H1 (cell line): ENCODE data around the gene CELF4. TPM values are rescaled to one million over a fixed set of nuclear protein-coding genes. Genes with fewer than 3 reads are reported as not detected.

ENCODE experiments used
- CTCF ChIA-PET: fragments of 300-600 bp; sonication (Branson Sonifier 250); formaldehyde crosslinking; loops from one replicate; lab custom pipeline; 2021; ENCODE audit not compliant: partially characterized antibody; lab: Charles Lee
- POLR2A ChIA-PET: fragments of 300-600 bp; sonication (Branson Sonifier 250); formaldehyde crosslinking; loops from one replicate; lab custom pipeline; 2021; ENCODE audit warnings: inconsistent platforms; ENCODE audit not compliant: partially characterized antibody; lab: Charles Lee
- DNase-seq, 2 experiments: peaks; one replicate each; pipeline versions ENCODE4 v3.0.0 to v3.0.0-alpha.2; 2010 to 2022; ENCODE audit warnings: low spot score in 2 of 2, low read depth in 1 of 2, mixed read lengths in 1 of 2
- FAIRE-seq: peaks from 2 replicates; lab custom pipeline; 2011; peaks lifted over from hg19 to GRCh38; lab: Jason Lieb, UNC
- H2AFZ ChIP-seq: 2 replicates; pipeline ENCODE4 v1.8.1; 2012; ENCODE audit warnings: low read length, inconsistent platforms
- H2AK5ac ChIP-seq: 2 replicates; pipeline ENCODE4 v1.6.1; 2013; ENCODE audit warnings: low read depth, low read length
- H2BK120ac ChIP-seq: replicated peaks from 2 replicates; pipeline ENCODE3; 2013; ENCODE audit warnings: low read depth, low read length, inconsistent platforms
- H2BK12ac ChIP-seq: 2 replicates; pipeline ENCODE4 v1.6.1; 2013; ENCODE audit warnings: low read depth, low read length
- H2BK15ac ChIP-seq: 2 replicates; pipeline ENCODE4 v1.6.1; 2013; ENCODE audit warnings: low read length
- H2BK20ac ChIP-seq: 2 replicates; pipeline ENCODE4 v1.6.1; 2013; ENCODE audit warnings: low read length
- H2BK5ac ChIP-seq: 2 replicates; pipeline ENCODE4 v1.6.1; 2013; ENCODE audit warnings: low read depth, low read length
- H3K14ac ChIP-seq: 2 replicates; pipeline ENCODE4 v1.6.1; 2013; ENCODE audit warnings: inconsistent platforms; ENCODE audit not compliant: insufficient read length
- H3K18ac ChIP-seq: 2 replicates; pipeline ENCODE4 v1.6.1; 2013; ENCODE audit warnings: low read length; ENCODE audit errors: extremely low read depth
- H3K23ac ChIP-seq: 2 replicates; pipeline ENCODE4 v1.6.1; 2013; ENCODE audit warnings: inconsistent platforms; ENCODE audit not compliant: insufficient read length
- H3K23me2 ChIP-seq: 2 replicates; pipeline ENCODE4 v1.6.1; 2013; ENCODE audit warnings: low read depth, low read length
- H3K27ac ChIP-seq: 2 replicates; pipeline ENCODE4 v1.6.1; 2011; ENCODE audit warnings: low read depth, low read length, inconsistent platforms
- H3K27me3 ChIP-seq, 4 experiments: replicated peaks in 1 of 4; 1 replicate in 1 of 4; 2 replicates in 3 of 4; pipeline versions ENCODE4 v1.6.1 to v1.8.1; 2011 to 2013; ENCODE audit warnings: low read length in 3 of 4, mild to moderate bottlenecking in 3 of 4, inconsistent platforms in 2 of 4, mixed read lengths in 2 of 4, moderate library complexity in 1 of 4; ENCODE audit not compliant: control insufficient read depth in 3 of 4, insufficient read depth in 3 of 4; ENCODE audit errors: extremely low read depth in 1 of 4
- H3K36me3 ChIP-seq, 4 experiments: 2 replicates each; pipeline versions ENCODE4 v1.6.1 to v1.8.1; 2011 to 2013; ENCODE audit warnings: mild to moderate bottlenecking in 4 of 4, low read length in 3 of 4, moderate library complexity in 2 of 4, control low read depth in 1 of 4, inconsistent platforms in 1 of 4; ENCODE audit not compliant: insufficient read depth in 4 of 4, control insufficient read depth in 2 of 4
- H3K4ac ChIP-seq: replicated peaks from 2 replicates; pipeline ENCODE3; 2013; ENCODE audit warnings: low read length, low read depth, mixed read lengths, inconsistent platforms; ENCODE audit not compliant: insufficient read length
- H3K4me1 ChIP-seq, 4 experiments: replicated peaks in 1 of 4; 1 replicate in 1 of 4; 2 replicates in 3 of 4; pipeline versions ENCODE4 v1.6.1 to v1.8.1; 2011 to 2013; ENCODE audit warnings: low read length in 3 of 4, inconsistent platforms in 2 of 4, mixed read lengths in 1 of 4; ENCODE audit not compliant: insufficient read depth in 4 of 4, control insufficient read depth in 3 of 4
- H3K4me2 ChIP-seq, 2 experiments: 2 replicates each; pipeline versions ENCODE4 v1.6.1 to v1.8.1; 2011 to 2013; ENCODE audit warnings: low read depth in 2 of 2, low read length in 2 of 2, control low read depth in 1 of 2, inconsistent platforms in 1 of 2, mild to moderate bottlenecking in 1 of 2; ENCODE audit not compliant: insufficient read depth in 1 of 2
- H3K4me3 ChIP-seq, 4 experiments: fragments of 200-600, 300-600 bp in 1 of 4; sonication (generic), shearing (Covaris generic), sonication (Bioruptor Twin) in 1 of 4; 2 replicates each; pipeline versions ENCODE4 v1.5.1 to v1.8.1; 2011 to 2016; ENCODE audit warnings: low read length in 4 of 4, low read depth in 3 of 4, control low read depth in 2 of 4, inconsistent platforms in 2 of 4, mild to moderate bottlenecking in 2 of 4, mixed read lengths in 1 of 4, moderate library complexity in 1 of 4; ENCODE audit not compliant: insufficient read depth in 2 of 4; ENCODE audit errors: extremely low read depth in 1 of 4
- H3K56ac ChIP-seq: replicated peaks from 2 replicates; pipeline ENCODE3; 2013; ENCODE audit warnings: low read depth, mild to moderate bottlenecking, mixed read lengths, low read length, inconsistent platforms; ENCODE audit not compliant: insufficient read length
- H3K79me1 ChIP-seq: 2 replicates; pipeline ENCODE4 v1.6.1; 2013; ENCODE audit warnings: low read depth, low read length, control low read depth
- H3K79me2 ChIP-seq, 2 experiments: 2 replicates each; pipeline versions ENCODE4 v1.6.1 to v1.8.1; 2012 to 2013; ENCODE audit warnings: low read length in 2 of 2, mild to moderate bottlenecking in 2 of 2, inconsistent platforms in 1 of 2; ENCODE audit not compliant: insufficient read depth in 2 of 2, control insufficient read depth in 1 of 2
- H3K9ac ChIP-seq, 4 experiments: replicated peaks in 1 of 4; 1 replicate in 1 of 4; 2 replicates in 3 of 4; pipeline versions ENCODE4 v1.6.1 to v1.8.1; 2011 to 2013; ENCODE audit warnings: low read depth in 3 of 4, low read length in 3 of 4, control low read depth in 2 of 4, mild to moderate bottlenecking in 2 of 4, moderate library complexity in 2 of 4, inconsistent platforms in 1 of 4; ENCODE audit errors: extremely low read depth in 1 of 4
- H3K9me3 ChIP-seq, 2 experiments: 2 replicates each; pipeline versions ENCODE4 v1.6.1 to v1.8.1; 2012 to 2013; ENCODE audit warnings: mild to moderate bottlenecking in 2 of 2, moderate library complexity in 2 of 2, control low read depth in 1 of 2, inconsistent platforms in 1 of 2, low read depth in 1 of 2, low read length in 1 of 2, mixed read lengths in 1 of 2; ENCODE audit not compliant: insufficient read depth in 2 of 2
- H4K20me1 ChIP-seq, 2 experiments: replicated peaks in 1 of 2; 2 replicates each; pipeline versions ENCODE3 to v1.8.1; 2011 to 2013; ENCODE audit warnings: inconsistent platforms in 2 of 2, low read length in 2 of 2, mild to moderate bottlenecking in 1 of 2; ENCODE audit not compliant: insufficient read depth in 2 of 2, control insufficient read depth in 1 of 2
- H4K5ac ChIP-seq: 2 replicates; pipeline ENCODE4 v1.6.1; 2013; ENCODE audit warnings: low read length, low read depth, mixed read lengths, inconsistent platforms; ENCODE audit not compliant: insufficient read length
- H4K8ac ChIP-seq: 2 replicates; pipeline ENCODE4 v1.8.0; 2013; ENCODE audit warnings: mild to moderate bottlenecking, moderate library complexity, low read length, inconsistent platforms; ENCODE audit not compliant: insufficient read depth; ENCODE audit errors: extremely low read depth
- H4K91ac ChIP-seq: replicated peaks from 2 replicates; pipeline ENCODE3; 2013; ENCODE audit warnings: low read length, mixed read lengths, inconsistent platforms; ENCODE audit not compliant: insufficient read length
- RNF2 ChIP-seq: fragments of 200-900, 300-1000 bp; sonication (generic); IDR thresholded peaks from 2 replicates; pipeline ENCODE4 v1.7.1; 2016; ENCODE audit warnings: borderline replicate concordance, low read depth, mild to moderate bottlenecking, antibody characterized with exemption, low read length; ENCODE audit not compliant: poor library complexity, severe bottlenecking; ENCODE audit errors: missing control alignments
- SP4 ChIP-seq: IDR thresholded peaks from 2 replicates; pipeline ENCODE4 v1.6.1; 2012; ENCODE audit warnings: low read length, inconsistent platforms
- WGBS, 2 experiments: shearing (Covaris generic) in 1 of 2; methylation state at CpG; one replicate each; pipeline versions ENCODE4 v1.1.6 to v1.1.7; 2013 to 2015; ENCODE audit warnings: low lambda C conversion rate in 2 of 2, mixed read lengths in 2 of 2, inconsistent platforms in 1 of 2, low coverage in 1 of 2, missing lambda C conversion rate in 1 of 2; ENCODE audit not compliant: insufficient replicate concordance in 2 of 2, insufficient coverage in 1 of 2, insufficient read length in 1 of 2; ENCODE audit errors: extremely low coverage in 1 of 2, missing lambda C conversion rate in 1 of 2; 5-methylcytosine and 5-hydroxymethylcytosine counted together
- polyA plus RNA-seq, 7 experiments: library from polyadenylated mRNA; depleted of rRNA in 3 of 7; stranded (reverse) in 5 of 7; unstranded in 2 of 7; fragments of >200 nt in 5 of 7; fragments of 200-250 nt in 2 of 7; gene quantifications; 1 replicate in 5 of 7; 2 replicates in 1 of 7; 4 replicates in 1 of 7; pipeline versions ENCODE4 v1.2.1 to v1.2.3, GENCODE V29; 2011 to 2013; ENCODE audit warnings: missing spikeins in 2 of 7, mixed read lengths in 2 of 7
- total RNA-seq: library from RNA; stranded (reverse); fragmentation: NEBNext Ultra II Directional; extraction: Animal tissue kit (Norgen Biotek cat#: 25700); gene quantifications from 2 replicates; pipeline ENCODE4 v1.2.1, GENCODE V29; 2021

Gene CELF4
- total and polyA plus RNA-seq, 2 of the 8 experiments (the other 6 are each of a cell fraction or from before 2014, with no cell fraction given), result 1.6 to 3.4 TPM

- Histone ChIP-seq H3K14ac (no peak overlapping the region), H3K9ac (no peak overlapping the region), H3K79me1 (no peaks in the 10 kb centered on the region), H2BK120ac (no peak overlapping the region), H3K27me3 (no peaks in the 10 kb centered on the region), H3K27ac (no peak overlapping the region), H3K23ac (no peak overlapping the region), H3K4me3 (no peak overlapping the region), H3K23me2 (no peaks in the 10 kb centered on the region; the same call in 1 of the 2 replicates), H2BK12ac (no peak overlapping the region), H3K79me2 (no peaks in the 10 kb centered on the region), H2BK15ac (no peak overlapping the region), H3K36me3 (no peaks in the 10 kb centered on the region), H2AK5ac (no peak overlapping the region), H4K8ac (no peak overlapping the region), H3K56ac (no peak overlapping the region), H4K20me1 (no peaks in the 10 kb centered on the region), H4K91ac (no peak overlapping the region), H2BK20ac (no peak overlapping the region), H3K9me3 (peaks cover 0 to 2% of the 10 kb centered on the region in 2 experiments; a peak in 1 of 4 replicates), H2AFZ (no peak overlapping the region), H3K4me1 (no peaks in the 10 kb centered on the region), H3K4me2 (no peak overlapping the region), H2BK5ac (no peak overlapping the region), H3K18ac (no peak overlapping the region), H4K5ac (no peak overlapping the region), H3K4ac (no peak overlapping the region)
- WGBS, 2 experiments, result 97 to 100% methylated on average over 2 of the region's 2 CpGs
- CTCF ChIA-PET, result no interaction called here
- no peak for DNase-seq
- no peak for FAIRE-seq
- POLR2A ChIA-PET, result no interaction called here
- no peak for TF ChIP-seq RNF2
- no peak for TF ChIP-seq SP4
Measured at GRCh38 chr18:37199741-37200140, 365.9 kb downstream of the CELF4 start.
